Lower leg skin (tissue), 3 donors: ENCODE data around the gene GOLGA3.

Source experiments
- CTCF ChIP-seq, 3 donors: fragments of 450-650 bp; IDR thresholded peaks; one replicate each; pipeline ENCODE4 v1.5.1; 2016; ENCODE audit warnings: antibody characterized with exemption in 3 of 3, mild to moderate bottlenecking in 3 of 3, moderate library complexity in 2 of 3
- POLR2A ChIP-seq, 2 donors: fragments of 450-650 bp; IDR thresholded peaks; one replicate each; pipeline ENCODE4 v1.6.1; 2016 to 2017; ENCODE audit warnings: antibody characterized with exemption in 2 of 2, mild to moderate bottlenecking in 1 of 2, moderate library complexity in 1 of 2

- no peak for TF ChIP-seq CTCF (IDR thresholded peaks at IDR 0.05)
- no peak for TF ChIP-seq POLR2A (IDR thresholded peaks at IDR 0.05)
Measured at GRCh38 chr12:132779781-132780353, 48.8 kb downstream of the GOLGA3 start.
